ENCODE results near the gene NPL.

DNA sequence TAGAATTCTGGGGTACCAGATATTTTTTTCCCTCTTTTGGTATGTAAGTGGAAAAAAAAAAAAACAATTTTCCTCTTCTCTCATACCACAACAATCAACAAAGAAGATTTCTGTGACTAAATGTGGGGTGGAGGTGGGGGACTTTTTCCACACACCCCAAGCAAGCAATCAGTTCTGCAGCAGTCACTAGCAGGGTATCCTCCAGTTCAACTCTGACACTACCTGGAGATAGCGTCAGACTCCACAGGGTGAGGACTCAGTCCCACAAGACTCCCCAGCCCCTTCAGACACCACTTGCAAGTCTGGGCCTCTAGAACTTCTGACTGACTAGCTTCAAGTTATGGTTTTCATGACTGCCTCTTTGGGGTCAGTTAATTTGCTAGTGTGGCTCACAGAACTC lies 55.8 kb downstream of the NPL start:
- no peak for TF ChIP-seq POLR2A (IDR thresholded peaks at IDR 0.05; ENCODE audit: low read depth, low read length)
- TF ChIP-seq, protein P1, sequence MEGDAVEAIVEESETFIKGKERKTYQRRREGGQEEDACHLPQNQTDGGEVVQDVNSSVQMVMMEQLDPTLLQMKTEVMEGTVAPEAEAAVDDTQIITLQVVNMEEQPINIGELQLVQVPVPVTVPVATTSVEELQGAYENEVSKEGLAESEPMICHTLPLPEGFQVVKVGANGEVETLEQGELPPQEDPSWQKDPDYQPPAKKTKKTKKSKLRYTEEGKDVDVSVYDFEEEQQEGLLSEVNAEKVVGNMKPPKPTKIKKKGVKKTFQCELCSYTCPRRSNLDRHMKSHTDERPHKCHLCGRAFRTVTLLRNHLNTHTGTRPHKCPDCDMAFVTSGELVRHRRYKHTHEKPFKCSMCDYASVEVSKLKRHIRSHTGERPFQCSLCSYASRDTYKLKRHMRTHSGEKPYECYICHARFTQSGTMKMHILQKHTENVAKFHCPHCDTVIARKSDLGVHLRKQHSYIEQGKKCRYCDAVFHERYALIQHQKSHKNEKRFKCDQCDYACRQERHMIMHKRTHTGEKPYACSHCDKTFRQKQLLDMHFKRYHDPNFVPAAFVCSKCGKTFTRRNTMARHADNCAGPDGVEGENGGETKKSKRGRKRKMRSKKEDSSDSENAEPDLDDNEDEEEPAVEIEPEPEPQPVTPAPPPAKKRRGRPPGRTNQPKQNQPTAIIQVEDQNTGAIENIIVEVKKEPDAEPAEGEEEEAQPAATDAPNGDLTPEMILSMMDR (IDR thresholded peaks at IDR 0.05; ENCODE audit: extremely low read depth in 1 of 2, insufficient read depth in 1 of 2, low read depth in 1 of 2, low read length in 2 of 2), result no peak
- no peak for TF ChIP-seq JUN (IDR thresholded peaks at IDR 0.05; ENCODE audit: borderline replicate concordance, insufficient read depth, insufficient read length, low read depth)
